OCI-M1 (cell line): Measurements from ENCODE around the gene PURA.

Experiments used
- DNase-seq: peaks from one replicate; lab custom pipeline; 2025; lab: John Stamatoyannopoulos, UW

The PURA gene

GRCh38 chr5:140109759-140110645, 3.9 kb upstream of the PURA start:
- DNase-seq: no peak

GRCh38 chr5:140110646-140110957, 3.3 kb upstream of the PURA start:
- DNase-seq: peak; percentile 13

GRCh38 chr5:140111011-140111858, 2.7 kb upstream of the PURA start:
- no peak for DNase-seq

- DNase-seq: peak; percentile 41
Observed at GRCh38 chr5:140111859-140112551, 1.9 kb upstream of the PURA start.

- no peak for DNase-seq
Observed at GRCh38 chr5:140112685-140113179, 1.2 kb upstream of the PURA start.

- peak; percentile 34 for DNase-seq
Observed at GRCh38 chr5:140113180-140113698, 670 bp upstream of the PURA start.

- peak; percentile 78 for DNase-seq
Observed at GRCh38 chr5:140114341-140115185, 654 bp downstream of the PURA start.

- no peak for DNase-seq
Observed at GRCh38 chr5:140115186-140115500, 1.2 kb downstream of the PURA start.

GRCh38 chr5:140116716-140117115, 2.8 kb downstream of the PURA start:
- no peak for DNase-seq

GRCh38 chr5:140117523-140117922, 3.6 kb downstream of the PURA start:
- DNase-seq: peak; percentile 50

- peak; percentile 75 for DNase-seq
Observed at GRCh38 chr5:140118302-140118936, 4.5 kb downstream of the PURA start.

GRCh38 chr5:140125637-140126036, 11.7 kb downstream of the PURA start, which contains the start of gene IGIP:
Gene IGIP (plus strand): TSS chr5:140125937. CDS start chr5:140128477, 2,540 bp downstream.
- no peak for DNase-seq

GRCh38 chr5:140126315-140127012, 12.6 kb downstream of the PURA start:
- DNase-seq: no peak

GRCh38 chr5:140128376-140128775, 14.5 kb downstream of the PURA start:
- no peak for DNase-seq

GRCh38 chr5:140130949-140131733, 17.2 kb downstream of the PURA start:
- no peak for DNase-seq

GRCh38 chr5:140131967-140132409, 18.1 kb downstream of the PURA start:
- peak; percentile 50 for DNase-seq

GRCh38 chr5:140133514-140134167, 19.7 kb downstream of the PURA start:
- DNase-seq: no peak

- DNase-seq: peak; percentile 42
Observed at GRCh38 chr5:140134277-140134935, 20.5 kb downstream of the PURA start.
